ENCODE data around the gene ARAP2.

GRCh38 chr4:36267486-36268268 lies 23.4 kb upstream of the ARAP2 start:
- TF ChIP-seq POLR2A (conservative IDR thresholded peaks at IDR 0.05), result no peak
- TF ChIP-seq TARDBP (IDR thresholded peaks at IDR 0.05), result no peak
- TF ChIP-seq, protein P1, sequence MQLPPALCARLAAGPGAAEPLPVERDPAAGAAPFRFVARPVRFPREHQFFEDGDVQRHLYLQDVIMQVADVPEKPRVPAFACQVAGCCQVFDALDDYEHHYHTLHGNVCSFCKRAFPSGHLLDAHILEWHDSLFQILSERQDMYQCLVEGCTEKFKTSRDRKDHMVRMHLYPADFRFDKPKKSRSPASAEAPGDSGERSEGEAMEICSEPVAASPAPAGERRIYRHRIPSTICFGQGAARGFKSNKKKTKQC (CRISPR knock-in tag; IDR thresholded peaks at IDR 0.05), result no peak
- TF ChIP-seq NCOA4 (IDR thresholded peaks at IDR 0.05; ENCODE audit: partially characterized antibody), result no peak
